HG02642 (cell line): ENCODE measurements around the gene SYT1.
"Not testable (repeated sequence)": the region's sequence is repeated elsewhere in the genome, so short reads cannot be mapped to it uniquely, and the experiment has no call there.

Source experiments
- ATAC-seq: cut with Tn5 transposase; IDR thresholded peaks from one replicate; pipeline ENCODE4 v1.9.1; 2021; ENCODE audit warnings: mild to moderate bottlenecking; ENCODE audit not compliant: unreplicated experiment, poor library complexity

SYT1 gene

DNA sequence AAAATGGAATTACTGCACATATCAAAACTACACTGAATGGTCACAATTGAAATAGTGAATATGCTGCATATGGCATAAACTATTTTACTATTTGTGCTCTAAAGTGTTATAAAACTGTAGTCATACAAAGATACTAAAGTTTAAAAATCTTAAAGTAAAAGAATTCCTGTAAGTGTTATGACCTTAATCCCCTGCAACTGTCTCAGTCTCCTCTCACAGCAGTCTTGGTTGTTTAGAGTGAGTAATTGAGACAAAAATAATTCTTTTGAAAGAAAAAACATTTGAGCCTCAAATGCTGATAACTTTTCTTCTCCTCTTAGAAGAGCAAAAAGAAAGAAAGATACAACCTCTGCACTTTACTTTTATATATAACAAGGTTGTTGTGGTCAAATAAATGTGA is 99.9 kb downstream of the SYT1 start:
- no peak for ATAC-seq

DNA sequence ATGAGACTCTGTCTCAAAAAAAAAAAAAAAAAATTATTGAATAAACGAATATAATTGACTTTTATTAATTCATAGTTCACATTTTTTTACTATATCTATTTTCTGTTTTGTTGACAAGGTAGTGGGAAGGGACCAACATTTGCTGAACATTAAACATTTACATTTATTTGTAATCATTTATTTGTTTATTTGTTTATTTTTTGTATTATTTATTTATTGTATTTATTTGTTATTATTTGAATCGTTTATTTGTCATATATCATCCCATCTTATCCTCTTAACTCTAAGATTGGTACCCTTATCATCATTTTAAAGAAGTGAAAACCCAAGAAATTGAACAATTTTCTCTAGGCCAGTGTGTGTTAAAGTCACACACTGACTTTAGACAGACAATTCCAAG is 101.5 kb downstream of the SYT1 start:
- ATAC-seq: no peak

DNA sequence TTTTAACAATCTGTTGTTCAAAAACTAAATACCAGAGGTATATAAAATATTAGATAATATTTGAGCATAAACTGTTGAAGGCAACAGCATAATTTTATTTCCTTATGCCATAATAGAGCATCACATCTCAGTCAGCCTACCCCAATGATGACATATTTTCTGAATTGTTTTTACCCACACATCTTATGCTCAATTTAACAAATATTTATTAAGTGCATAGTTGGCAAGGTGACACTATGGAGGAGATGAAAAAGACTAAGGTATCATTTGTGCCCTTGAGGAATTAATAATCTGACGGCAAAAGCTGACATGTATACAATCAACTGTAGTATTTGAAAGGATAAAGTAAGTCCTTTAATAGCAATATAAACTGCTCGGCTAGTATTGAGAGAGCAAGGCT is 102.4 kb downstream of the SYT1 start:
- no peak for ATAC-seq

- ATAC-seq: no peak
Measured at GRCh38 chr12:78968226-78968625, 103.7 kb downstream of the SYT1 start.

DNA sequence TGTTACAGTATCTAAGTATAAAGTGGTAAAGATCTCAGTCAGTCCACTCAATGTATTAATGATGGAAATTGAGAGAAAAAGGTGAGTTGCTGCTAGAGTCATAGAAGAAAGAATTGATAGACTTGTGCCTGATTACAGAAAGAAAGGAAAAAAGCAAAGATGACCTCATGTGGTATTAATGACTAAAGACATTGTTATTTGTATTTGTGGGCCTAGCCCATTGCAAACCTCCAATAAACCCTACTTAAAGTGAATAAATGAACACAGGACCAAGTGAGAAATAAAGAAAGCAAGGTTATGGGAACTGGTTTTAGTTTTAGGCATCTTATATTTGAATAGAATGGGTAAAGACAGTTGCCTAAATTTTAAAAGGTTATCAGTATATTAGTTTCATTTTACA is 105.5 kb downstream of the SYT1 start:
- ATAC-seq: no peak

GRCh38 chr12:78977304-78977867 is 112.8 kb downstream of the SYT1 start:
- no peak for ATAC-seq

DNA sequence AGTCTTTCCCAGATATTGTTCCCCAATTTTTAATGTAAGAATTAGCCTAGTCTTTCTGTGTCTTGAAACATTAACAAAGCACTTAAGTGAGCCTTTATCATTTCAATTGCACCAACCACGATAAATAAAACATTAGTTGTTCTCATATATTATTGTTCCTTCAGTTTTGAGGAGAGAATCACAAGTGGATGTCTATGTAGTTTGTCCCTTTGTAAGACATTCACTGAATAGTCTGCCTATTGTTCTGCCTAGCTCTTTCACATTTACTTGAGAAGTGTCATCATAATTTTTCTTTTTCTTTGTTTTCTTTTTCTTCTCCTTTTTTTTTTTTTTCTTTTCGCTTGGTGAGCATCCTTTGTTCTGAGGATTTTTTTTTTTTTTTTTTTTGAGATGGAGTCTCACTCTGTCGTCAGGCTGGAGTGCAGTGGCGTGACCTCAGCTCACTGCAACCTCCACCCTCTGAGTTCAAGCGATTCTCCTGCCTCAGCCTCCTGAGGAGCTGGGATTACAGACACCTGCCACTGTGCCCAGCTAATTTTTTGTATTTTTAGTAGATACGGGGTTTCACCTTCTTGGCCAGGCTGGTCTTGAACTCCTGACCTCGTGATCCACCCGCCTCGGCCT is 129.7 kb downstream of the SYT1 start:
- no peak for ATAC-seq

GRCh38 chr12:79000501-79000900 is 135.9 kb downstream of the SYT1 start:
- ATAC-seq: no peak

GRCh38 chr12:79001404-79001803 is 136.8 kb downstream of the SYT1 start:
- no peak for ATAC-seq

DNA sequence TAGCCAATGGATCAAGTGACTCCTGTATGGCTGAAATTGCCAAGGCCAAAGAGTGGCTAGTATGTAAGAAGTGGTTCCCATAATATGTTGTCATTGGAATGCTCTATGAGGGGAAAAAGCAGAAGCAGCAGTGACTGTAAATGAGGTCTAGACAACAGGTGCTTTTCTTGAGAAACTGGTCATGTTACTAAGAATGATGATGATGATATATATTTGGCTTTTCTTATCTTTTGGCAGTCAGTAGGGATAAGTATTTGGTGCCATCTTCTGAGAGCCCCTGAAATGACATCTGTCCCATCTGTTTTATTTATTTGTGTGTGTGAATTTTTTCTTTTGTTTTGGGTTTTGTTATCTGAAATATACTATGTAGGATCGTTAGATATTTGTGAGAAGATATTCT is 141.7 kb downstream of the SYT1 start:
- ATAC-seq: no peak

DNA sequence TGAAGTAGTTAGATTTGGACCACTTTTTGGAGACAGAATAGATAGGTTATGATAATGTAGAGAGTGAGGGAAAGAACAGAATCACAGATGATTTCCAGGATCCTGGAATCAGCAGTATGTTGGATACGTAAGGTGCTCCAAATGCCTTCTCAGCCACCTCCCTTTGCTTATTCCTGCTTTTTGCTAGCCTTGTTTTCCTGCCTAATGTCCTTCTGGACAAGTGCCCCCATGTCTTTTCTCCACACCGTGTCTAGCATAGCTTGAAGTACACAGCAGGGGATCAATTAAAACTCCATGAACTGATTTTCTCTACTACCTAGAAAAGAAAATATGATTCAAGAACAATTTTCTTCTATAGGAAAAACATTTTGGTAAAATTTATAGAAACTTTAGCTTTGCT is 144.0 kb downstream of the SYT1 start:
- no peak for ATAC-seq

GRCh38 chr12:79012636-79013035 is 148.1 kb downstream of the SYT1 start:
- ATAC-seq: no peak

DNA sequence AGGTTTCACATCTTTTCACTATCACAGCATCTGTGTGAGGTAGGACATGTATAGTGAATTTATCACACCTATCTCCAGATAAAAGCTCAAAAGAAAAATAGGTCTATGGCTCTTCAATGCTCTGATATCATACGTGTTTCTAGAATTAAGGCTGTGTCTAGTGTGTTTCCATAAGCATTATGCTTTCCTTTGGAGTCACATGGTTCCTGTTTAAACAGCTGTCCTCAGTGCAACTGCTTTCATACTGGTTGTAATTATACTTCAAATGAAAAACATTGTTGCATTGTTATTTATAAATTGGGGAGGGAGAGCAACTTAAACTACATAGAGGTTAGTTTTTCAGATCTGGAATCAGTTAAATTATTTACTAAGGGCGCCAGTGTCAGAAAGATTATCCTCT is 151.6 kb downstream of the SYT1 start:
- no peak for ATAC-seq

DNA sequence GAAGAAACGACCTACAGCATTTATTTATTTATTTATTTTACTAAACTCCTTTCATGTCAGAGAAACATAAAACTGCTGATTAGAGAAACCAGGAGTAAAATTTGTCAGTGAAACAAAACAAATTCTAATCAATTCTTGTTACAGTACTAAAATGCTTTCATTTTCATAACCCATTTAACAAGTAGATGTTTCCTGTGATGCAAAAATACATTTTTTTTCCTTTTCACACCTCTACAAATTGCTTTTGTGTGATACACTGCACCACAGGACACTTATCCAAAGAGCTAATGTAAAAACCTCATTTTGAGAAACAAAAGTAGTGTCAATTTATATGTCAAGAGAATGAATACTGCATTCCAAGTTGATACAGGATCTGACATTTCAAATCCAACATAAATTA is 155.1 kb downstream of the SYT1 start:
- ATAC-seq: peak; percentile 69

DNA sequence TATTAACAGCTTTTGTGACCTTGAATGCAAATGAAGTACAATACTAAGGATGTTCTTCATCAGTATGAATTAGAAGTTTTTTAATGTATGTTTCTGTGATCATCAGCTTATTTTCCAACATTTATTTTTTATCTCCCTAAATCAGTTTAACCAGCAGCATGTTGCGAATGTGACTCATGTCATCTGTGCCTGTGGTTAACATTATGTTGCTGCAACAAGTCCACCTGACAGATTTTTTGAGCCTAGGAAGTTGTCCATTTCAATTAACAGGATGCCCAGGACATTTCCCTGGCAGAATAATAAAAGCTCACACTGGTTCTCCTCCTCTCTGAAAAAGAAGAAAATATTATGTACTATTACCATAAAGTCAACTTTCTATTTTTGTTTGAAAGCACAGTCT is 155.5 kb downstream of the SYT1 start:
- ATAC-seq: no peak

GRCh38 chr12:79021021-79021420 is 156.4 kb downstream of the SYT1 start:
- ATAC-seq: no peak

DNA sequence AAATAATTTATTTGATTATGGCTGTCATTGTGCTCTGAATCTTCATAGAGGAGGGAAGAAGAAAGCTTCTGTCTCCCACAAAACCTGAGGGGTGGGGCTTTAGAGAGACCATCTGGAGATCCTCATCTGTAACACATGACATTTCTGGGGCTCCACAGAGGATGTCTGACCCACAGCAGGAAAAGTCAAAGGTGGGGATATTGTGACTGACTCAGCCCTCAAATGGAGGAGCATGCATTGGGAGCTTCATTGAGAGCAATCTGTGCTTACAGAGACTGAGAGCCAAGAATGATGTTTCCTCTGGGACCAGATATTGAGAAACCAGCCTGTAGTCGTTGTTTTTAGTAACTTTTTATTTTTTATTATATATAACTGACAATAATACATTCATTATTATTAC is 158.7 kb downstream of the SYT1 start:
- ATAC-seq: no peak

DNA sequence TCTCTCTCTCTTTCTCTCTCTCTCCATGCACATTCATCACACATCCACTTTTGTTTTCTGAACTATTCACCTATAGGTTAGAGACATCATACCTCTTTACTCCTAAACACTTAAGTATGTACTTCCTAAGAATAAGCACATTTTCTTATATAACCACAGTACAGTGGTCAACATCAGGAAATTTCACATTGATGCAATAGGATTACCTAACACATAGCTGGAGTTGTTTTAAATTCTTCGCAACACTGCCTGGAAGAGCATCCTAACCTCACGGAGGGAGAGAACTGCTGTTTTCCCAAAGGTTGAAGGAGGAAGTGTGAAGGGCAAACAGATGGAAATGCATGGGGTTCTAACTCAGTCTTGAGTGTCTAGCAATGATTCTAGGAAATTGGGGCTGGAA is 159.2 kb downstream of the SYT1 start:
- ATAC-seq: no peak

DNA sequence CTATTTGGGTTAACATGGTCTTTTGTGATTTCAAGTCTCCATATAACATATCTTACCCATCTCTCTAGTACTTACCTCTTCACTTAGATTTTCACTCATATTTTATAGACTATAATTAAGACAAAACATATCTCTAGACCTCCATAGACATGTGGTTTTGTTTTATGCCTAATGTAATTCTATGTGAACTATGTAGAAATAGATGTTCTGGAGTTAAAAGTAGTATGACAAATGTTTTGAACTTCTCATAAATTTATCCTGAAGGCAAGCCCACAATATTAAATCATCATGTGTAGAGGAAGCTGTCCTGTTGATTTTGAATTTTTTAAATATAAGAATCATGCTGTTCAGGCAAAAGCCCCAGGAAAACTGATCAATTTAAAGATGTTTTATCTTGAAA is 169.2 kb downstream of the SYT1 start:
- no peak for ATAC-seq

DNA sequence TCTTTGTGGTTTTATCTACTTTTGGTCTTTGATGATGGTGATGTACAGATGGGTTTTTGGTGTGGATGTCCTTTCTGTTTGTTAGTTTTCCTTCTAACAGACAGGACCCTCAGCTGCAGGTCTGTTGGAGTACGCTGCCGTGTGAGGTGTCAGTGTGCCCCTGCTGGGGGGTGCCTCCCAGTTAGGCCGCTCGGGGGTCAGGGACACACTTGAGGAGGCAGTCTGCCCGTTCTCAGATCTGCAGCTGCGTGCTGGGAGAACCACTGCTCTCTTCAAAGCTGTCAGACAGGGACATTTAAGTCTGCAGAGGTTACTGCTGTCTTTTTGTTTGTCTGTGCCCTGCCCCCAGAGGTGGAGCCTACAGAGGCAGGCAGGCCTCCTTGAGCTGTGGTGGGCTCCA is 180.2 kb downstream of the SYT1 start:
- ATAC-seq: not testable (repeated sequence)

GRCh38 chr12:79045149-79045703 is 180.7 kb downstream of the SYT1 start:
- not testable (repeated sequence) for ATAC-seq

DNA sequence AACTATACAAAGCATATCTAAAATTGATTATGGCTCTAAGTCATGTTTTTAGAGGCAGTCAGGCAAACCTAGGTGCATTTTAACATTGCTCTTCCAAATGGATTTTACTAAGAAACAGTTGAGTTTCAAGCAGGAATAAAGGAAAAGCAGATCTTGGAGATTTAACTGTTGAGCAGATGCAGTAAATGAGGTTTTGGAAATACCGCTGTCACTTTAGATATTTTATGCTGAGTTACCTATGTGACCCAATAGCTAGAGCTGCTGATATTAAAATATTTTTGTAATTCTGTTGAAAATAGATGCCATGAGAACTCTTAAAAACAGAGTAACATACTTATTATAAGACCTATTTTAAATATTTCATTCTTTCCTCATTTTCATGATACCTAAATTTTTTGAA is 181.4 kb downstream of the SYT1 start:
- ATAC-seq: no peak
